ENCODE measurements around the gene WLS.
A peak's percentile ranks its signal among the peaks of the same experiment; 100 is the strongest.

The WLS gene

DNA sequence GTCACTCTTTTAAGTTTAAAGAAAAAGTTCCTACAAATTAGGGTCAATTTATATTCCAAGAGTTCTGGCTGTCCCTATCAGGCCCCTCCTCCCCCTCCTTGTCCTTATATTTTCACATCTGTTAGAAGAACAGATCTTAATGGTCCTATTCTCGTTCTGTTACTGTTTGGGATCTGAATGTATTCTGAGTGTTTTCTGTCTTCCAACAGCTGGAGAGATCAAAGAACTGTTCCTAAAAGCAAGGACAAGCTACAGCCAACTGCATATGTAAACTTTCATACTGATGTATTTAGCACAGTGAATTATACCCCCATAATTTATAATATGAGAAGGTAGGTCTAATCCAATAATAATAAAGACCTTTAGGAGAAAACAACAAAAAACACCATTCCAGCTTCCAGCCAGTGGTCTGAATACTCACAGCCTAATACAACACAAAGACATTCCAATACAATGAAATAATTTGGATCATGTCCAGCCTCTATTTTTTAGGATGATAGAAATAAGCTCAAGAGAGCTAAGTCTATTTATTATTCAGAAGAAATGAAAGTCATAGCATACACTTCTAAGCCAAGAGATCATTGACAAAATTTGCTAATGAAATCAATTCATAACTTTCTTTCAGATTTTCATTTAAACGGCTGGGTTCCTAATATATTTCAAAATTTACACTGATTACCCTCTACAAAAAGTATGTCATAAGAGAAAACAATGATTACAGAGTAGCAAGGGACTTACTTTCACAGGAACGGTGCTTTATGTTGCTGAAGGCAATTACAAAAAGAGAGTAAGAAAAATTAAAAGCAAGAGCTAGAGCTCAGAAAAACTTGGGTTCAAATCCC, 25.3 kb downstream of the WLS start:
- TF ChIP-seq, protein P1, sequence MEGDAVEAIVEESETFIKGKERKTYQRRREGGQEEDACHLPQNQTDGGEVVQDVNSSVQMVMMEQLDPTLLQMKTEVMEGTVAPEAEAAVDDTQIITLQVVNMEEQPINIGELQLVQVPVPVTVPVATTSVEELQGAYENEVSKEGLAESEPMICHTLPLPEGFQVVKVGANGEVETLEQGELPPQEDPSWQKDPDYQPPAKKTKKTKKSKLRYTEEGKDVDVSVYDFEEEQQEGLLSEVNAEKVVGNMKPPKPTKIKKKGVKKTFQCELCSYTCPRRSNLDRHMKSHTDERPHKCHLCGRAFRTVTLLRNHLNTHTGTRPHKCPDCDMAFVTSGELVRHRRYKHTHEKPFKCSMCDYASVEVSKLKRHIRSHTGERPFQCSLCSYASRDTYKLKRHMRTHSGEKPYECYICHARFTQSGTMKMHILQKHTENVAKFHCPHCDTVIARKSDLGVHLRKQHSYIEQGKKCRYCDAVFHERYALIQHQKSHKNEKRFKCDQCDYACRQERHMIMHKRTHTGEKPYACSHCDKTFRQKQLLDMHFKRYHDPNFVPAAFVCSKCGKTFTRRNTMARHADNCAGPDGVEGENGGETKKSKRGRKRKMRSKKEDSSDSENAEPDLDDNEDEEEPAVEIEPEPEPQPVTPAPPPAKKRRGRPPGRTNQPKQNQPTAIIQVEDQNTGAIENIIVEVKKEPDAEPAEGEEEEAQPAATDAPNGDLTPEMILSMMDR (conservative IDR thresholded peaks at IDR 0.05): no peak
- TF ChIP-seq ZFX (IDR thresholded peaks at IDR 0.05): no peak
- H3K27ac ChIP-seq: no peak overlapping the region

- no peak for TF ChIP-seq ZFX (IDR thresholded peaks at IDR 0.05)
- TF ChIP-seq, protein P1 (conservative IDR thresholded peaks at IDR 0.05): no peak
These were observed 26.4 kb downstream of the WLS start for GRCh38 chr1:68205794-68206358.

GRCh38 chr1:68204977-68205630, 27.2 kb downstream of the WLS start:
- H3K27ac ChIP-seq: no peak overlapping the region
- no peak for TF ChIP-seq ZFX (IDR thresholded peaks at IDR 0.05)
- TF ChIP-seq, protein P1 (conservative IDR thresholded peaks at IDR 0.05): peak; percentile 15; the same call in 1 of the 2 replicates

More at GRCh38 chr1:68205794-68206358, 26.4 kb downstream of the WLS start:
- H3K27ac ChIP-seq: no peak overlapping the region

GRCh38 chr1:68202239-68202832, 30.0 kb downstream of the WLS start:
- H3K27ac ChIP-seq: no peak overlapping the region
- no peak for TF ChIP-seq ZFX (IDR thresholded peaks at IDR 0.05)
- TF ChIP-seq, protein P1 (conservative IDR thresholded peaks at IDR 0.05): no peak

GRCh38 chr1:68201546-68202238, 30.6 kb downstream of the WLS start:
- TF ChIP-seq ZFX (IDR thresholded peaks at IDR 0.05): no peak
- TF ChIP-seq, protein P1 (conservative IDR thresholded peaks at IDR 0.05): no peak
- H3K27ac ChIP-seq: no peak overlapping the region

GRCh38 chr1:68199603-68200002, 32.7 kb downstream of the WLS start:
- H3K27ac ChIP-seq: no peak overlapping the region
- TF ChIP-seq, protein P1 (conservative IDR thresholded peaks at IDR 0.05): no peak
- TF ChIP-seq ZFX (IDR thresholded peaks at IDR 0.05): no peak
